Measurements from ENCODE around the gene TDRD9. TPM values are rescaled to one million over a fixed set of nuclear protein-coding genes. Genes with fewer than 3 reads are reported as not detected.

The TDRD9 gene
- total RNA-seq, 1 experiment from 2014 or later, result not detected

DNA sequence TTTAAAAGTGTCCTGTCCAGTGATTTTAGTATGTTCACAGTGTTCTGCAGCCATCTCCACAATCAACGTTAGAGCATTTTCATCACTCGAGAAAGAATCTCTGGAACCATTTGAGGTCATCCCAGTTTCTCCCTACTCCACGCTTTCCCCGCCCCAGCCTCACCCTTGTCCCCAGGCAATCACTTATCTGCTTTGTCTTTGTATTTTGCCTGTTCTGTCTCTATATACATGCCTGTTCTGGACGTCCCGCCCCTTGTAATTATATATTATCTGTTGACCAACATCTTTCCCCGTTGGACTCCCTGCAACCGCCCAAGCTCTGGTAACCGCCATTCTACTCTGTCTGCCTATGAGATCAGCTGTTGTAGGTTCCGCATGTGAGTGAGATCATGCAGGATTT is 135.7 kb downstream of the TDRD9 start:
- ChIA-PET POLR2A (no interaction called here), CTCF (no interaction called here)
- intact Hi-C loops (cut with micrococcal nuclease; ENCODE audit: unreplicated experiment), result no loop called here
- ATAC-seq, result no peak
- DNase-seq (ENCODE audit: low read depth, low spot score), result no peak
- BruUV-seq (replicated peaks), result no TSS peak
- Histone ChIP-seq H3K27me3 (ENCODE audit: control insufficient read depth, insufficient read depth, low read length) (no peaks in the 10 kb centered on the region), H3K27ac (ENCODE audit: low read length) (no peak overlapping the region), H3K4me1 (ENCODE audit: control insufficient read depth, insufficient read depth, low read length) (no peaks in the 10 kb centered on the region), H3K4me3 (ENCODE audit: low read depth in 2 of 2, low read length in 2 of 2) (no peak overlapping the region), H3K36me3 (ENCODE audit: control insufficient read depth, insufficient read depth, low read length) (no peaks in the 10 kb centered on the region), H3K9me3 (ENCODE audit: control insufficient read depth, insufficient read depth, low read depth, low read length) (no peaks in the 10 kb centered on the region)
- TF ChIP-seq POLR2AphosphoS5 (IDR thresholded peaks at IDR 0.05; ENCODE audit: low read depth, low read length) (no peak), TCF7L2 (IDR thresholded peaks at IDR 0.05; ENCODE audit: low read depth, low read length) (no peak), SIN3A (IDR thresholded peaks at IDR 0.05; ENCODE audit: borderline replicate concordance, insufficient read depth, low read depth, low read length) (no peak)
- TF ChIP-seq, protein P1, sequence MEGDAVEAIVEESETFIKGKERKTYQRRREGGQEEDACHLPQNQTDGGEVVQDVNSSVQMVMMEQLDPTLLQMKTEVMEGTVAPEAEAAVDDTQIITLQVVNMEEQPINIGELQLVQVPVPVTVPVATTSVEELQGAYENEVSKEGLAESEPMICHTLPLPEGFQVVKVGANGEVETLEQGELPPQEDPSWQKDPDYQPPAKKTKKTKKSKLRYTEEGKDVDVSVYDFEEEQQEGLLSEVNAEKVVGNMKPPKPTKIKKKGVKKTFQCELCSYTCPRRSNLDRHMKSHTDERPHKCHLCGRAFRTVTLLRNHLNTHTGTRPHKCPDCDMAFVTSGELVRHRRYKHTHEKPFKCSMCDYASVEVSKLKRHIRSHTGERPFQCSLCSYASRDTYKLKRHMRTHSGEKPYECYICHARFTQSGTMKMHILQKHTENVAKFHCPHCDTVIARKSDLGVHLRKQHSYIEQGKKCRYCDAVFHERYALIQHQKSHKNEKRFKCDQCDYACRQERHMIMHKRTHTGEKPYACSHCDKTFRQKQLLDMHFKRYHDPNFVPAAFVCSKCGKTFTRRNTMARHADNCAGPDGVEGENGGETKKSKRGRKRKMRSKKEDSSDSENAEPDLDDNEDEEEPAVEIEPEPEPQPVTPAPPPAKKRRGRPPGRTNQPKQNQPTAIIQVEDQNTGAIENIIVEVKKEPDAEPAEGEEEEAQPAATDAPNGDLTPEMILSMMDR (IDR thresholded peaks at IDR 0.05), result no peak
- TF ChIP-seq, protein P2, sequence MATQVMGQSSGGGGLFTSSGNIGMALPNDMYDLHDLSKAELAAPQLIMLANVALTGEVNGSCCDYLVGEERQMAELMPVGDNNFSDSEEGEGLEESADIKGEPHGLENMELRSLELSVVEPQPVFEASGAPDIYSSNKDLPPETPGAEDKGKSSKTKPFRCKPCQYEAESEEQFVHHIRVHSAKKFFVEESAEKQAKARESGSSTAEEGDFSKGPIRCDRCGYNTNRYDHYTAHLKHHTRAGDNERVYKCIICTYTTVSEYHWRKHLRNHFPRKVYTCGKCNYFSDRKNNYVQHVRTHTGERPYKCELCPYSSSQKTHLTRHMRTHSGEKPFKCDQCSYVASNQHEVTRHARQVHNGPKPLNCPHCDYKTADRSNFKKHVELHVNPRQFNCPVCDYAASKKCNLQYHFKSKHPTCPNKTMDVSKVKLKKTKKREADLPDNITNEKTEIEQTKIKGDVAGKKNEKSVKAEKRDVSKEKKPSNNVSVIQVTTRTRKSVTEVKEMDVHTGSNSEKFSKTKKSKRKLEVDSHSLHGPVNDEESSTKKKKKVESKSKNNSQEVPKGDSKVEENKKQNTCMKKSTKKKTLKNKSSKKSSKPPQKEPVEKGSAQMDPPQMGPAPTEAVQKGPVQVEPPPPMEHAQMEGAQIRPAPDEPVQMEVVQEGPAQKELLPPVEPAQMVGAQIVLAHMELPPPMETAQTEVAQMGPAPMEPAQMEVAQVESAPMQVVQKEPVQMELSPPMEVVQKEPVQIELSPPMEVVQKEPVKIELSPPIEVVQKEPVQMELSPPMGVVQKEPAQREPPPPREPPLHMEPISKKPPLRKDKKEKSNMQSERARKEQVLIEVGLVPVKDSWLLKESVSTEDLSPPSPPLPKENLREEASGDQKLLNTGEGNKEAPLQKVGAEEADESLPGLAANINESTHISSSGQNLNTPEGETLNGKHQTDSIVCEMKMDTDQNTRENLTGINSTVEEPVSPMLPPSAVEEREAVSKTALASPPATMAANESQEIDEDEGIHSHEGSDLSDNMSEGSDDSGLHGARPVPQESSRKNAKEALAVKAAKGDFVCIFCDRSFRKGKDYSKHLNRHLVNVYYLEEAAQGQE (IDR thresholded peaks at IDR 0.05; ENCODE audit: insufficient read depth in 1 of 2, low read depth in 2 of 2, low read length in 1 of 2), result no peak
- in situ Hi-C loops (cut with HindIII; ENCODE audit: low pct_unique_long_range_greater_than_20kb, low sequenced_read_pairs), result no loop called here

DNA sequence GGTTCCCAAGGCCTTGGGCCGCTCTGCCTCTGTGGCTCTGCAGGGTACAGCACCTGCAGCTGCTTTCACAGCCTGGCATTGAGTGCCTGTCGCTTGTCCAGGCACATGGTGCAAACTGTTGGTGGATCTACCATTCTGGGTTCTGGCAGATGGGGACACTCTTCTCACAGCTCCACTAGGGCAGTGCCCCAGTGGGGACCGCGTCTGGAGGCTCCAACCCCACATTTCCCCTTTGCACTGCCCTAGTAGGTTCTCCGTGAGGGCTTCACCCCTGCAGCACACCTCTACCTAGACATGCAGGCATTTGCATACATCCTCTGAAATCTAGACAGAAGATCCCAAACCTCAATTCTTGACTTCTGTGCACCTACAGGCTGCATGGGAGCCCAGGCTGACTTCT is 138.0 kb downstream of the TDRD9 start:
- intact Hi-C loops (cut with micrococcal nuclease; ENCODE audit: unreplicated experiment), result no loop called here
- DNase-seq (ENCODE audit: low read depth, low spot score) (no peak), ATAC-seq (no peak)
- Histone ChIP-seq H3K4me3 (ENCODE audit: low read depth in 2 of 2, low read length in 2 of 2) (no peak overlapping the region), H3K27me3 (ENCODE audit: control insufficient read depth, insufficient read depth, low read length) (no peaks in the 10 kb centered on the region), H3K9me3 (ENCODE audit: control insufficient read depth, insufficient read depth, low read depth, low read length) (no peaks in the 10 kb centered on the region), H3K27ac (ENCODE audit: low read length) (no peak overlapping the region), H3K4me1 (ENCODE audit: control insufficient read depth, insufficient read depth, low read length) (no peaks in the 10 kb centered on the region), H3K36me3 (ENCODE audit: control insufficient read depth, insufficient read depth, low read length) (no peaks in the 10 kb centered on the region)
- TF ChIP-seq, protein P1 (IDR thresholded peaks at IDR 0.05), result no peak
- TF ChIP-seq SIN3A (IDR thresholded peaks at IDR 0.05; ENCODE audit: borderline replicate concordance, insufficient read depth, low read depth, low read length) (no peak), POLR2AphosphoS5 (IDR thresholded peaks at IDR 0.05; ENCODE audit: low read depth, low read length) (no peak), TCF7L2 (IDR thresholded peaks at IDR 0.05; ENCODE audit: low read depth, low read length) (no peak)
- TF ChIP-seq, protein P2 (IDR thresholded peaks at IDR 0.05; ENCODE audit: insufficient read depth in 1 of 2, low read depth in 2 of 2, low read length in 1 of 2), result no peak
- in situ Hi-C loops (cut with HindIII; ENCODE audit: low pct_unique_long_range_greater_than_20kb, low sequenced_read_pairs), result no loop called here
- POLR2A ChIA-PET, result no interaction called here
- no TSS peak for BruUV-seq (replicated peaks)
- CTCF ChIA-PET, result no interaction called here

Data from Panc1 (cell line).